GM21786 (cell line): ENCODE measurements around the gene ZFP36L2.

Experiments used
- ATAC-seq: cut with Tn5 transposase; IDR thresholded peaks from one replicate; pipeline ENCODE4 v1.9.1; 2021; ENCODE audit not compliant: unreplicated experiment

Gene ZFP36L2

GRCh38 chr2:43224571-43225092 lies 1.8 kb downstream of the ZFP36L2 start:
- ATAC-seq, result no peak

- no peak for ATAC-seq
These were observed 2.3 kb downstream of the ZFP36L2 start for GRCh38 chr2:43224131-43224570.

- ATAC-seq, result no peak
These were observed 2.8 kb downstream of the ZFP36L2 start for GRCh38 chr2:43223521-43224001.

GRCh38 chr2:43222475-43223309 lies 3.7 kb downstream of the ZFP36L2 start:
- no peak for ATAC-seq

- ATAC-seq, result no peak
These were observed 4.5 kb downstream of the ZFP36L2 start for GRCh38 chr2:43221763-43222474.

GRCh38 chr2:43221124-43221762 lies 5.2 kb downstream of the ZFP36L2 start:
- no peak for ATAC-seq

GRCh38 chr2:43220760-43221123 lies 5.7 kb downstream of the ZFP36L2 start:
- ATAC-seq, result no peak

- ATAC-seq, result no peak
These were observed 6.1 kb downstream of the ZFP36L2 start for GRCh38 chr2:43220229-43220751.

GRCh38 chr2:43219383-43220228 lies 6.8 kb downstream of the ZFP36L2 start:
- ATAC-seq, result peak; percentile 62

GRCh38 chr2:43218702-43219382 lies 7.6 kb downstream of the ZFP36L2 start:
- ATAC-seq, result peak; percentile 44

GRCh38 chr2:43218155-43218701 lies 8.2 kb downstream of the ZFP36L2 start:
- ATAC-seq, result no peak

- no peak for ATAC-seq
These were observed 8.9 kb downstream of the ZFP36L2 start for GRCh38 chr2:43217228-43218154.

- no peak for ATAC-seq
These were observed 9.8 kb downstream of the ZFP36L2 start for GRCh38 chr2:43216629-43217028.

- ATAC-seq, result no peak
These were observed 10.6 kb downstream of the ZFP36L2 start for GRCh38 chr2:43215673-43216255.

- no peak for ATAC-seq
These were observed 12.2 kb downstream of the ZFP36L2 start for GRCh38 chr2:43214253-43214652.

- ATAC-seq, result no peak
These were observed 13.5 kb downstream of the ZFP36L2 start for GRCh38 chr2:43212931-43213330.

GRCh38 chr2:43212216-43212835 lies 14.1 kb downstream of the ZFP36L2 start:
- ATAC-seq, result no peak
